ENCODE measurements around the gene ASH1L.

The ASH1L gene

GRCh38 chr1:155466996-155467395, 95.6 kb downstream of the ASH1L start:
- POLR2A ChIA-PET, result no interaction called here
- peaks cover 2 to 12% of the 10 kb centered on the region in 2 experiments; a peak in 2 of 3 replicates for H3K36me3 ChIP-seq (ENCODE audit: control insufficient read depth in 2 of 2, insufficient read depth in 1 of 2, low read length in 2 of 2)
- H3K27ac ChIP-seq (ENCODE audit: extremely low read depth, low read depth, low read length), result no peak overlapping the region
- H3K9me3 ChIP-seq (ENCODE audit: control insufficient read depth, insufficient read depth, low read depth, low read length), result no peaks in the 10 kb centered on the region
- TF ChIP-seq ZNF558 (tag by site-specific recombination; IDR thresholded peaks at IDR 0.05) (no peak), ELK4 (IDR thresholded peaks at IDR 0.05; ENCODE audit: borderline replicate concordance, low read depth, low read length) (no peak), ZNF239 (tag by site-specific recombination; IDR thresholded peaks at IDR 0.05) (no peak)
- no peak overlapping the region for H3K4me3 ChIP-seq (ENCODE audit: low read depth, low read length)
- H3K4me1 ChIP-seq (ENCODE audit: control insufficient read depth, insufficient read depth, low read length), result no peaks in the 10 kb centered on the region
- CTCF ChIA-PET, result interaction anchor here (1.3 kb wide), 1 partner anchor 9 kb away, joined by 4 read pairs; no protein-coding TSS in a partner anchor

- ChIA-PET POLR2A (no interaction called here), CTCF (interaction anchor here (1.3 kb wide), 1 partner anchor 9 kb away, joined by 4 read pairs; no protein-coding TSS in a partner anchor)
- TF ChIP-seq ZNF600 (tag by site-specific recombination; IDR thresholded peaks at IDR 0.05) (no peak), ZNF670 (tag by site-specific recombination; IDR thresholded peaks at IDR 0.05; ENCODE audit: low read depth) (no peak), ZNF114 (tag by site-specific recombination; IDR thresholded peaks at IDR 0.05) (no peak), ZBTB1 (tag by site-specific recombination; IDR thresholded peaks at IDR 0.05) (no peak), ZNF530 (tag by site-specific recombination; IDR thresholded peaks at IDR 0.05; ENCODE audit: low read depth) (no peak), ZNF777 (tag by site-specific recombination; IDR thresholded peaks at IDR 0.05; ENCODE audit: borderline replicate concordance) (no peak)
- H3K4me1 ChIP-seq (ENCODE audit: control insufficient read depth, insufficient read depth, low read length), result no peaks in the 10 kb centered on the region
- no peak overlapping the region for H3K4me3 ChIP-seq (ENCODE audit: low read depth, low read length)
- peaks cover 0 to 9% of the 10 kb centered on the region in 2 experiments; a peak in 1 of 3 replicates for H3K36me3 ChIP-seq (ENCODE audit: control insufficient read depth in 2 of 2, insufficient read depth in 1 of 2, low read length in 2 of 2)
- no peak overlapping the region for H3K27ac ChIP-seq (ENCODE audit: extremely low read depth, low read depth, low read length)
- H3K9me3 ChIP-seq (ENCODE audit: control insufficient read depth, insufficient read depth, low read depth, low read length), result no peaks in the 10 kb centered on the region
Measured at GRCh38 chr1:155466617-155466972, 96.0 kb downstream of the ASH1L start.

- Histone ChIP-seq H3K27ac (ENCODE audit: extremely low read depth, low read depth, low read length) (no peak overlapping the region), H3K9me3 (ENCODE audit: control insufficient read depth, insufficient read depth, low read depth, low read length) (no peaks in the 10 kb centered on the region), H3K36me3 (ENCODE audit: control insufficient read depth in 2 of 2, insufficient read depth in 1 of 2, low read length in 2 of 2) (peaks cover 4% of the 10 kb centered on the region in 2 experiments; a peak in 2 of 3 replicates), H3K4me1 (ENCODE audit: control insufficient read depth, insufficient read depth, low read length) (no peaks in the 10 kb centered on the region), H3K4me3 (ENCODE audit: low read depth, low read length) (no peak overlapping the region)
- CTCF ChIA-PET, result no interaction called here
- TF ChIP-seq ZNF585B (tag by site-specific recombination; IDR thresholded peaks at IDR 0.05), result no peak
- TF ChIP-seq PRDM1 (tag by site-specific recombination; IDR thresholded peaks at IDR 0.05), result peak; percentile 62; the same call in 1 of the 2 replicates
- POLR2A ChIA-PET, result interaction anchor here (1.0 kb wide), 1 partner anchor 9 kb away, joined by 3 read pairs; no protein-coding TSS in a partner anchor
Measured at GRCh38 chr1:155463865-155464650, 98.5 kb downstream of the ASH1L start.

GRCh38 chr1:155458111-155458510, 104.5 kb downstream of the ASH1L start:
- CTCF ChIA-PET, result interaction anchor here (0.9 to 1.2 kb wide), 2 partner anchors 9 to 208 kb away, joined by 4 read pairs; no protein-coding TSS in a partner anchor
- Histone ChIP-seq H3K4me1 (ENCODE audit: control insufficient read depth, insufficient read depth, low read length) (peaks cover 14% of the 10 kb centered on the region), H3K4me3 (ENCODE audit: low read depth, low read length) (no peak overlapping the region), H3K27ac (ENCODE audit: extremely low read depth, low read depth, low read length) (no peak overlapping the region), H3K9me3 (ENCODE audit: control insufficient read depth, insufficient read depth, low read depth, low read length) (no peaks in the 10 kb centered on the region), H3K36me3 (ENCODE audit: control insufficient read depth in 2 of 2, insufficient read depth in 1 of 2, low read length in 2 of 2) (peaks cover 7 to 8% of the 10 kb centered on the region in 2 experiments; a peak in 2 of 3 replicates)
- POLR2A ChIA-PET, result no interaction called here
- TF ChIP-seq ZNF701 (tag by site-specific recombination; IDR thresholded peaks at IDR 0.05) (no peak), ZNF549 (tag by site-specific recombination; IDR thresholded peaks at IDR 0.05) (no peak), ZNF488 (tag by site-specific recombination; IDR thresholded peaks at IDR 0.05) (no peak), SCRT1 (tag by site-specific recombination; IDR thresholded peaks at IDR 0.05; ENCODE audit: borderline replicate concordance) (no peak), ZNF704 (tag by site-specific recombination; IDR thresholded peaks at IDR 0.05) (no peak), WT1 (tag by site-specific recombination; IDR thresholded peaks at IDR 0.05) (no peak), ZNF621 (tag by site-specific recombination; IDR thresholded peaks at IDR 0.05) (no peak), AEBP2 (tag by site-specific recombination; IDR thresholded peaks at IDR 0.05; ENCODE audit: borderline replicate concordance) (no peak), ZNF19 (tag by site-specific recombination; IDR thresholded peaks at IDR 0.05; ENCODE audit: low read depth) (no peak), ZXDB (tag by site-specific recombination; IDR thresholded peaks at IDR 0.05) (no peak), ZFP37 (tag by site-specific recombination; IDR thresholded peaks at IDR 0.05) (no peak), ZEB2 (tag by site-specific recombination; IDR thresholded peaks at IDR 0.05) (no peak), HOXD13 (CRISPR knock-in tag; IDR thresholded peaks at IDR 0.05; ENCODE audit: borderline replicate concordance) (no peak)
